ENCODE data around the gene ACSM5.
"Not testable (repeated sequence)": the region's sequence is repeated elsewhere in the genome, so short reads cannot be mapped to it uniquely, and the experiment has no call there.

Gene ACSM5

GRCh38 chr16:20453633-20454032 lies 44.3 kb downstream of the ACSM5 start:
- DNase-seq: not testable (repeated sequence)

- not testable (repeated sequence) for DNase-seq
Measured at GRCh38 chr16:20459227-20459626, 49.9 kb downstream of the ACSM5 start.

GRCh38 chr16:20460313-20460712 lies 51.0 kb downstream of the ACSM5 start:
- DNase-seq: not testable (repeated sequence)

DNA sequence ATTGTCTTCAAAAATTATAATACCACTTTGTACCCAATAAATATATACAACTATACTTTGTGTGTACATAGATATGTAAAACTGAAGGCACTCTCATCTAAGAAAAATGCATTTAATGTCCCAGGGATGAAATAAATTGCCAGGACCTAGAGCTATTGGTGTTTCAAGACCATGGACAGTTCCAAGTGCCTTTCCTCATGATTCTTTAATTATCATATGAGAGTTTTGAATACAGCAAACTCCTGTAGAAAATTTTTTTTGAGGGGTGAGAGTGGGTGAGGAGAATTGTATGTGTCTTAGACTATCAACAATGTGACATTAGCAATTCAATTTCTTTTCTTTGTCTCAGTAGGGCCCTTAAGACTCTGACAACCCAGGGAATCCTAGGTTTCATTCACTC lies 59.6 kb downstream of the ACSM5 start:
- not testable (repeated sequence) for DNase-seq

DNA sequence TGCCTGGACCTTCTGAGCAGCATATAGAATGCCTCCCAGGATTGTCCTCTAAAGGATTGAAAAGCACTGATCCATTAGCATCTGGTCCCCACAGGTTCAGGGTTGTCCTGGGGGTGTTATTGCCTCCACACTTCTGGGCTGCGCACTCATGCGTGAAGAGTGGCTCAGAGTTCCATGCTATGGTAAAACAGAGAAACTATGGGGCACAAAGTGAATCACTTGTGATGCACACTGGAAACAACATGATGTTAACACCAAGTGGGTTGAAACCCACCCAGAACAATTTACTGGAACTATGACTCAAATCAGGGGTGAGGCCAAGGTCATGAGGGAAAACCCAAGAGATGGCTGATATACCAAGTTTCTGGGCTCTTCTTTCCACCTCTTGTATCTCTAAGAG lies 60.6 kb downstream of the ACSM5 start:
- not testable (repeated sequence) for DNase-seq

GRCh38 chr16:20470732-20471131 lies 61.4 kb downstream of the ACSM5 start:
- not testable (repeated sequence) for DNase-seq

GRCh38 chr16:20477188-20477744 lies 67.9 kb downstream of the ACSM5 start:
- DNase-seq: not testable (repeated sequence)

DNA sequence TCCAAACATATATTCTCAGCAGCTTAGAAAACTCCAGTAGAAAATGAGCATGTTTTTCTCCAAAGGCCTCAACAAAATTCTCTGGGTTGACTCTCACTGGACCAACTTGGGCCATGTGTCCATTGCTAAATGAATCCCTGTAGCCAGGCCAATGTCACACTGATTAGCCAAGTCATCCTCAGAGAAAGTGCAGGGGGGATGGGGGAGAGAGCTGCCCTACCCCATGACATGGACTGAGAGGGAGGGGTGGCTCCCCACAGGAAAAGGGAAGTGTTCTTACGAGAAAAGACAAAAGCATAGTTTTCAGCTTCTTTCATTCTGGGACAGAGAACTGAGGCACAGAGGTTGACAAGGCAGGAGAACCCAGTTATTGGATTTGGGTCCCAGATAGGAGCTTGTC lies 74.7 kb downstream of the ACSM5 start:
- DNase-seq: not testable (repeated sequence)

GRCh38 chr16:20484726-20485125 lies 75.4 kb downstream of the ACSM5 start:
- no peak for DNase-seq

GRCh38 chr16:20485408-20485807 lies 76.1 kb downstream of the ACSM5 start:
- DNase-seq: no peak
